HFF-Myc (cell line): ENCODE data around the gene CSK.

Experiments used
- DNase-seq: peaks from one replicate; pipeline ENCODE4 v3.0.0-alpha.2; 2011; ENCODE audit warnings: low read depth; ENCODE audit errors: extremely low read depth
- H3K4me3 ChIP-seq: replicated peaks from 2 replicates; pipeline ENCODE4 v1.5.1; 2011; ENCODE audit warnings: low read depth, mild to moderate bottlenecking, control low read depth, low read length
- TF ChIP-seq, protein P1 (sequence below): IDR thresholded peaks from 2 replicates; pipeline ENCODE4 v1.5.1; 2012; ENCODE audit warnings: mild to moderate bottlenecking, low read depth, low read length, control low read depth; ENCODE audit errors: missing control alignments

CSK gene

DNA sequence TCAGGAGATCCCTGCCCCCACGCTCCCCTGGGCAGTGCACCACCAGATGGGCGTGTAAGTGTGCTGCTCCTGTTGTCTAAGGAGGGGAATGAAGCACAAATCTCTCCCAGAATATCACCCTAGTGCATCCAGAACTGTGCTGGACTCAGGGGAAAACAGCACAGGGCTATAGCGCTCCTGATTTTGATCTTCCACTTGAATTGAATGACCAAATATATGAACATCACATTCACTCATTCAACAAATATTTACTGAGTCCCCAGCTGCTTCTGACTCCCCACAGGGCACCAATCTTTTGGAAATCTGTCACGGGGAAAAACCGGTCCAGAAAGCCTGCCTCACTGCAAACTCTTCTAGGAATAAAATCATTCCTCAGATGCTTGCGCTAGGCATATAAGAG is 47.0 kb downstream of the CSK start:
- no peak overlapping the region for H3K4me3 ChIP-seq
- DNase-seq = no peak
- TF ChIP-seq, protein P1, sequence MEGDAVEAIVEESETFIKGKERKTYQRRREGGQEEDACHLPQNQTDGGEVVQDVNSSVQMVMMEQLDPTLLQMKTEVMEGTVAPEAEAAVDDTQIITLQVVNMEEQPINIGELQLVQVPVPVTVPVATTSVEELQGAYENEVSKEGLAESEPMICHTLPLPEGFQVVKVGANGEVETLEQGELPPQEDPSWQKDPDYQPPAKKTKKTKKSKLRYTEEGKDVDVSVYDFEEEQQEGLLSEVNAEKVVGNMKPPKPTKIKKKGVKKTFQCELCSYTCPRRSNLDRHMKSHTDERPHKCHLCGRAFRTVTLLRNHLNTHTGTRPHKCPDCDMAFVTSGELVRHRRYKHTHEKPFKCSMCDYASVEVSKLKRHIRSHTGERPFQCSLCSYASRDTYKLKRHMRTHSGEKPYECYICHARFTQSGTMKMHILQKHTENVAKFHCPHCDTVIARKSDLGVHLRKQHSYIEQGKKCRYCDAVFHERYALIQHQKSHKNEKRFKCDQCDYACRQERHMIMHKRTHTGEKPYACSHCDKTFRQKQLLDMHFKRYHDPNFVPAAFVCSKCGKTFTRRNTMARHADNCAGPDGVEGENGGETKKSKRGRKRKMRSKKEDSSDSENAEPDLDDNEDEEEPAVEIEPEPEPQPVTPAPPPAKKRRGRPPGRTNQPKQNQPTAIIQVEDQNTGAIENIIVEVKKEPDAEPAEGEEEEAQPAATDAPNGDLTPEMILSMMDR = no peak

DNA sequence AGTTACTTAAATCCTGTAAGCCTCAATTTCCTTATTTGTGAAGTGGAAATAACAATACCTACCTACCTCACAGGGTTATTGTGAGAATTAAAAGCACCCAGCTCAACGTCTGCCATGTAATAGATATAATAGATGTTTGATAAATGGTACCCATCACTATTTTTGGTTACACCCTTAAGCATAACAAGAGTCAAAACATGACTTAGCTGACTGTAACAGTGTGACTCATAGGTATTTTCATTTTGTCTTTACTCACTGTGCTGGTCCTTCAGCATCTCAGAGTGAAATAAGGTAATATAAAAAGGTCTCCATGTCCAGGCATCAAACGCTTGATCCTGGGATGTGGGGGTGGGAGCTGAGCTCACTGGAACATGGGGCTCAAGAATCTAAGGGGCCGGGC is 47.6 kb downstream of the CSK start:
- DNase-seq = no peak
- TF ChIP-seq, protein P1 = no peak
- no peak overlapping the region for H3K4me3 ChIP-seq

DNA sequence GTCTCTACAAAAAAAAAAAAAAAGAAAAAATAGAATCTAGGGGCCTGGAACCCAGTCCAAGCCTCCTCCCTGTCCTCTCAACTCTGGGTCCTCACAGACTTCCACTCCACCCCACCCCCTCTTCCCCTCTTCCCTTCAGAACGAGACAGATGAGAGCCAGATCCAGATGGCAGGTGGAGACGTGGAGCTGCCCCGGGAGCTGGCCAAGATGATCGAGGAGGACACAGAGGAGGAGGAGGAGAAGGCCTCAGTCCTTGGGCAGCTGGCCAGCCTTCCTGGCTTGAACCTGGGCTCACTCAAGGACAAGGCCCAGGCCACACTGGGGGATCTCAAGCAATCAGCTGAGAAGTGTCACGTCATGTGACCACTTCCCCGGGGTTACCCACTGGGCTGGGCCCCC is 48.1 kb downstream of the CSK start:
- TF ChIP-seq, protein P1 = no peak
- H3K4me3 ChIP-seq = no peak overlapping the region
- DNase-seq = no peak

DNA sequence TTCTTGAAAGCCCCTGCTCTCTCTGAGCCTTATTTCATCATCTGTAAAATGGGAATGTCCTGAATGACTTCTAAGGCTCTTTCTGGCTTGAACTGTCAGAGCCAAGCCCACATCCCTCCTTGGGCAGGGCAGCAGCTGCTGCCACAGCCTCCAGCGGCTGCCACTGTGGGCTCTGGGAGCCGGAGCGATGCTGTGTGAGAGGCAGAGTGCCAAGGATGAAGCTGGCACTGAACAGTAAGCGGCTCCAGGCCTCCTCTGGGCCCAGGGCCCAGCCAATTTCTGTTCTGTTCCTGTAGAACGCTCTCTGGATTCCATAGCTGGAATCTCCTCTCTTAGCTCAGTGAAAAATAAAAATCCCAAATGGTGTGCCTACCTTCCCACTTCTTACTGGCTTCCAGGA is 49.0 kb downstream of the CSK start:
- TF ChIP-seq, protein P1 = no peak
- no peak overlapping the region for H3K4me3 ChIP-seq
- DNase-seq = no peak

DNA sequence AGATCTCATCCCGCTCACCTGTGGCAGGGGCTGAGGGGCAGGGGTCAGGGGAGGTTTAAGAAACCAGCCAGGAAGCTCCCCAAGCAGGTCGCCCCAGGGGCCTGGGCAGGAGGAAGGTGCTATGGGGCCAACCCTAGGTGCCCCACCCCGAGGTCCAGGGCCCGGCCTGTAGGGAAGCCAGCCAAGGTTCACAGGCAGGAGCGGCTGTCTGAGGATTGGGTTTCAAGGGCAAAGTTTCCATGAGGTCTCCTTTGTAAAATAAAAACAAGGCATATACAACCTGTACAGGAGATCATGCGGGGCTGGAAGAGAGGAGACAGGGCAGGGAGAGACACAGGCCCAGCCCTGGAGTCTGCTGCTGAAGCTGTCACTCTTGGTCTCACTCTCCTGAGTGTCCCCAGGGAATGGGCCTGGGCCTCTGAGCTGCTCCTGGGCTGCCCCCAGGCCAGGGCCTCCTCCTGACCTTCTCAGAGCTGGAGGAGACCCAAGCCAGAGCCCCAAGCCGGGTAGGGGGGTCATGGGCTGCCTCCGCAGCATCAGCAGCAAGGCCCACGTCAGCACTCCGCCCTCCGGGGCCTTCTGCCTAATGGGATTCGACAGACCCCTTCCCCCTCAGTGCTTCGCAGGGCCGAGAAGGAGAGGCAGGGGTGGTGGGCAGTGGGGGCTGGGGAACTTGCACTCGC is 50.1 kb downstream of the CSK start:
- TF ChIP-seq, protein P1 = no peak
- no peak for DNase-seq
- no peak overlapping the region for H3K4me3 ChIP-seq

DNA sequence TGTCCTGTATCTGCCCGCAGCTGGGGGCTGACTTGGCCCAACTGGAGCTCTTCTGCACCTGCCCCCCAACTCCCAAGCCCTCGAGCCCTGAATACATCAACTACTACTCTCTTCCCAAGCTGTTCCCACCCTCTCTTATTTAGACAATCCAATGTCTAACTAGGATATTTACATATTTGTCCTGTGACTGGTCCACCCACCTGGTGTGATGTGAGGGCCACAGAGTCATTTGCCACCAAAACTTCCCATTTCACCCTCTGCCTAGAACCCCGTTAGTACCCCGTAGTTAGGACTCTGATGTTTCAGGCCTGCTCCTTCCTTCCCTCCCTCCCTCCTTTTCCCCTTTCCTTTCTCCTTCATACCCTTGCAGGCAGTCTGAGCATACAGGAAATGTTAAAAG is 50.9 kb downstream of the CSK start:
- no peak overlapping the region for H3K4me3 ChIP-seq
- DNase-seq = no peak
- TF ChIP-seq, protein P1 = no peak
